Lung microvascular endothelial cell (primary cell): ENCODE measurements around the gene EHD2. TPM values are rescaled to one million over a fixed set of nuclear protein-coding genes. Genes with fewer than 3 reads are reported as not detected.
"Not testable (repeated sequence)": the region's sequence is repeated elsewhere in the genome, so short reads cannot be mapped to it uniquely, and the experiment has no call there.

Source experiments
- DNase-seq, 2 donors: peaks; one replicate each; pipeline versions ENCODE4 v3.0.0 to v3.0.0-alpha.2; 2010; ENCODE audit warnings: low read depth in 2 of 2
- total RNA-seq: library from RNA; depleted of rRNA; stranded (reverse); fragments of >200 nt; gene quantifications from 2 replicates; pipeline ENCODE4 v1.2.1, GENCODE V29; 2014

Gene EHD2
- total RNA-seq, 1 donor from 2014 or later, result 90.7 TPM

GRCh38 chr19:47765523-47766358 lies 52.5 kb downstream of the EHD2 start:
- peak; percentile 62 to 84 for DNase-seq

GRCh38 chr19:47766359-47766620 lies 53.1 kb downstream of the EHD2 start:
- DNase-seq, result no peak

- no peak for DNase-seq
These were observed 53.4 kb downstream of the EHD2 start for GRCh38 chr19:47766670-47767069.

- DNase-seq, result no peak
These were observed 54.1 kb downstream of the EHD2 start for GRCh38 chr19:47767349-47767748.

- no peak for DNase-seq
These were observed 55.4 kb downstream of the EHD2 start for GRCh38 chr19:47768604-47769003.

GRCh38 chr19:47769534-47769933 lies 56.3 kb downstream of the EHD2 start:
- DNase-seq, result no peak

GRCh38 chr19:47771291-47771690 lies 58.1 kb downstream of the EHD2 start:
- DNase-seq, result not testable (repeated sequence)

GRCh38 chr19:47776568-47776967 lies 63.3 kb downstream of the EHD2 start:
- DNase-seq, result peak; percentile 61 to 94

- not testable (repeated sequence) for DNase-seq
These were observed 64.2 kb downstream of the EHD2 start for GRCh38 chr19:47777245-47778048.

- peak; percentile 70 to 83 for DNase-seq
These were observed 65.1 kb downstream of the EHD2 start, which contains the start of gene SELENOW for GRCh38 chr19:47778049-47778953. Gene SELENOW, plus strand, starts transcription at chr19:47778703. Its CDS starts 83 bp downstream, at chr19:47778786.

GRCh38 chr19:47778954-47779351 lies 65.7 kb downstream of the EHD2 start:
- peak in 1 of 2 donors; percentile 23 for DNase-seq

- DNase-seq, result no peak
These were observed 66.4 kb downstream of the EHD2 start for GRCh38 chr19:47779524-47780214.

- no peak for DNase-seq
These were observed 67.0 kb downstream of the EHD2 start for GRCh38 chr19:47780215-47780551.

GRCh38 chr19:47781590-47782262 lies 68.5 kb downstream of the EHD2 start:
- peak; percentile 40 to 52 for DNase-seq

- DNase-seq, result peak in 1 of 2 donors; percentile 81
These were observed 73.3 kb downstream of the EHD2 start for GRCh38 chr19:47786566-47786965.

- DNase-seq, result peak in 1 of 2 donors; percentile 29
These were observed 74.1 kb downstream of the EHD2 start for GRCh38 chr19:47787307-47787706.

- not testable (repeated sequence) for DNase-seq
These were observed 76.6 kb downstream of the EHD2 start for GRCh38 chr19:47789811-47790210.

- peak; percentile 68 to 79 for DNase-seq
These were observed 77.2 kb downstream of the EHD2 start for GRCh38 chr19:47790398-47790814.

GRCh38 chr19:47792616-47793015 lies 79.4 kb downstream of the EHD2 start:
- no peak for DNase-seq
